ENCODE measurements around the gene TMEM130.

DNA sequence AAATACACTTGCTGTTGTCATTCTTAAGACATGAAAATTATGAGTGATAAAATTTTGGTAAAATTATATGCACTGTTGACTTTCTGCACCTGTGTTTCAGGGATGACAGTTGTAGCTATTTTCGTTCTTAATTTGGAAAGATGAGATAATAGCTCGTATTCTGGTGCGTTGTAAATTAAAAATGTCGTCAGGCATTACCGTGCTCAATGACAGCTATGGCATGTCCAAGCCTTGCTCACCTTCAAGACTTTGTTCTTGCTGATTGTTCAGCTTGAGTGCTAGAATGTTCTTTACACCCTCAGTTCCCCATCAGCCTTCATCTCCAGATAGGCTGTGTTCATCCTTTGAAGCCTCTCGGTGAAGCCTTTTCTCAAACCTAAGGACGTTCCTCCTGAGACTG lies 30.0 kb upstream of the TMEM130 start:
- TF ChIP-seq, protein P1, sequence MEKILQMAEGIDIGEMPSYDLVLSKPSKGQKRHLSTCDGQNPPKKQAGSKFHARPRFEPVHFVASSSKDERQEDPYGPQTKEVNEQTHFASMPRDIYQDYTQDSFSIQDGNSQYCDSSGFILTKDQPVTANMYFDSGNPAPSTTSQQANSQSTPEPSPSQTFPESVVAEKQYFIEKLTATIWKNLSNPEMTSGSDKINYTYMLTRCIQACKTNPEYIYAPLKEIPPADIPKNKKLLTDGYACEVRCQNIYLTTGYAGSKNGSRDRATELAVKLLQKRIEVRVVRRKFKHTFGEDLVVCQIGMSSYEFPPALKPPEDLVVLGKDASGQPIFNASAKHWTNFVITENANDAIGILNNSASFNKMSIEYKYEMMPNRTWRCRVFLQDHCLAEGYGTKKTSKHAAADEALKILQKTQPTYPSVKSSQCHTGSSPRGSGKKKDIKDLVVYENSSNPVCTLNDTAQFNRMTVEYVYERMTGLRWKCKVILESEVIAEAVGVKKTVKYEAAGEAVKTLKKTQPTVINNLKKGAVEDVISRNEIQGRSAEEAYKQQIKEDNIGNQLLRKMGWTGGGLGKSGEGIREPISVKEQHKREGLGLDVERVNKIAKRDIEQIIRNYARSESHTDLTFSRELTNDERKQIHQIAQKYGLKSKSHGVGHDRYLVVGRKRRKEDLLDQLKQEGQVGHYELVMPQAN (conservative IDR thresholded peaks at IDR 0.05): no peak
- TF ChIP-seq, protein P2, sequence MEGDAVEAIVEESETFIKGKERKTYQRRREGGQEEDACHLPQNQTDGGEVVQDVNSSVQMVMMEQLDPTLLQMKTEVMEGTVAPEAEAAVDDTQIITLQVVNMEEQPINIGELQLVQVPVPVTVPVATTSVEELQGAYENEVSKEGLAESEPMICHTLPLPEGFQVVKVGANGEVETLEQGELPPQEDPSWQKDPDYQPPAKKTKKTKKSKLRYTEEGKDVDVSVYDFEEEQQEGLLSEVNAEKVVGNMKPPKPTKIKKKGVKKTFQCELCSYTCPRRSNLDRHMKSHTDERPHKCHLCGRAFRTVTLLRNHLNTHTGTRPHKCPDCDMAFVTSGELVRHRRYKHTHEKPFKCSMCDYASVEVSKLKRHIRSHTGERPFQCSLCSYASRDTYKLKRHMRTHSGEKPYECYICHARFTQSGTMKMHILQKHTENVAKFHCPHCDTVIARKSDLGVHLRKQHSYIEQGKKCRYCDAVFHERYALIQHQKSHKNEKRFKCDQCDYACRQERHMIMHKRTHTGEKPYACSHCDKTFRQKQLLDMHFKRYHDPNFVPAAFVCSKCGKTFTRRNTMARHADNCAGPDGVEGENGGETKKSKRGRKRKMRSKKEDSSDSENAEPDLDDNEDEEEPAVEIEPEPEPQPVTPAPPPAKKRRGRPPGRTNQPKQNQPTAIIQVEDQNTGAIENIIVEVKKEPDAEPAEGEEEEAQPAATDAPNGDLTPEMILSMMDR (IDR thresholded peaks at IDR 0.05 in 2 of 3, conservative IDR thresholded peaks at IDR 0.05 in 1 of 3; ENCODE audit: control insufficient read depth in 2 of 3, extremely low read depth in 1 of 3, insufficient read depth in 1 of 3, low read depth in 3 of 3, low read length in 3 of 3): no peak
- TF ChIP-seq NFXL1 (IDR thresholded peaks at IDR 0.05; ENCODE audit: borderline replicate concordance) (no peak), YY1 (IDR thresholded peaks at IDR 0.05; ENCODE audit: low read depth, low read length) (no peak), JUND (IDR thresholded peaks at IDR 0.05; ENCODE audit: low read depth, low read length) (no peak), NFIC (IDR thresholded peaks at IDR 0.05; ENCODE audit: low read depth, low read length) (no peak), CREB1 (IDR thresholded peaks at IDR 0.05; ENCODE audit: low read depth) (no peak), POLR2AphosphoS5 (IDR thresholded peaks at IDR 0.05; ENCODE audit: low read length) (no peak)

Measured in GM12878 (cell line).